GM12864 (cell line): Measurements from ENCODE around the gene BID.

Experiments used
- DNase-seq: peaks from one replicate; pipeline ENCODE4 v3.0.0-alpha.2; 2011; ENCODE audit warnings: low read depth
- H3K4me3 ChIP-seq: 2 replicates; pipeline ENCODE4 v1.5.1; 2011; ENCODE audit warnings: mild to moderate bottlenecking, low read depth, low read length, control low read depth
- CTCF ChIP-seq: IDR thresholded peaks from 2 replicates; pipeline ENCODE4 v1.5.1; 2011; ENCODE audit warnings: low read depth, mild to moderate bottlenecking, moderate library complexity, low read length, control low read depth, inconsistent platforms; ENCODE audit errors: missing control alignments

Gene BID

GRCh38 chr22:17804331-17805080 is 30.2 kb upstream of the BID start:
- no peak overlapping the region for H3K4me3 ChIP-seq
- DNase-seq, result no peak
- TF ChIP-seq CTCF, result no peak

GRCh38 chr22:17803609-17804270 is 29.5 kb upstream of the BID start:
- no peak overlapping the region for H3K4me3 ChIP-seq
- no peak for DNase-seq
- no peak for TF ChIP-seq CTCF

GRCh38 chr22:17802822-17803221 is 28.6 kb upstream of the BID start:
- no peak for DNase-seq

GRCh38 chr22:17802411-17802810 is 28.1 kb upstream of the BID start:
- no peak overlapping the region for H3K4me3 ChIP-seq
- no peak for TF ChIP-seq CTCF
- no peak for DNase-seq

More at GRCh38 chr22:17802822-17803221, 28.6 kb upstream of the BID start:
- TF ChIP-seq CTCF, result no peak
- H3K4me3 ChIP-seq, result no peak overlapping the region

GRCh38 chr22:17797721-17798559 is 23.7 kb upstream of the BID start:
- peak overlapping the region; percentile 50 for H3K4me3 ChIP-seq
- peak; percentile 89 for DNase-seq
- no peak for TF ChIP-seq CTCF

- TF ChIP-seq CTCF, result no peak
- peak overlapping the region; percentile 50 for H3K4me3 ChIP-seq
- DNase-seq, result no peak
Observed at GRCh38 chr22:17796695-17797094, 22.4 kb upstream of the BID start.
